DND-41 (cell line): ENCODE data around the gene TUBG1.

Source experiments
- CTCF ChIP-seq: IDR thresholded peaks from 2 replicates; pipeline ENCODE4 v1.5.1; 2012; ENCODE audit warnings: borderline replicate concordance, low read length, moderate library complexity, mild to moderate bottlenecking; ENCODE audit not compliant: poor library complexity, severe bottlenecking; ENCODE audit errors: extremely low read depth
- EZH2 ChIP-seq: IDR thresholded peaks from 3 replicates; pipeline ENCODE4 v1.6.1; 2012; ENCODE audit warnings: borderline replicate concordance, low read depth, mild to moderate bottlenecking, moderate library complexity, low read length, inconsistent platforms; ENCODE audit not compliant: severe bottlenecking

GRCh38 chr17:42617956-42618431, 8.5 kb downstream of the TUBG1 start:
- TF ChIP-seq CTCF (no peak), EZH2 (no peak)
